Panc1 (cell line): ENCODE results near the gene ZCCHC14.

Experiments used
- CTCF ChIP-seq: fragments of 450-650 bp; IDR thresholded peaks from 2 replicates; pipeline ENCODE4 v1.5.1; 2017; ENCODE audit warnings: mild to moderate bottlenecking
- POLR2AphosphoS5 ChIP-seq: IDR thresholded peaks from 2 replicates; pipeline ENCODE4 v1.6.1; 2012; ENCODE audit warnings: mild to moderate bottlenecking, low read depth, low read length, moderate library complexity
- REST ChIP-seq, 2 experiments: IDR thresholded peaks; 2 replicates each; pipeline ENCODE4 v1.6.1; 2011 to 2012; ENCODE audit warnings: low read depth in 2 of 2, control low read depth in 1 of 2, low read length in 1 of 2, mild to moderate bottlenecking in 1 of 2, moderate library complexity in 1 of 2; ENCODE audit not compliant: insufficient read depth in 1 of 2
- SIN3A ChIP-seq: IDR thresholded peaks from 2 replicates; pipeline ENCODE4 v1.6.1; 2012; ENCODE audit warnings: low read depth, mild to moderate bottlenecking, low read length, moderate library complexity, borderline replicate concordance; ENCODE audit not compliant: insufficient read depth
- TCF7L2 ChIP-seq: IDR thresholded peaks from 2 replicates; pipeline ENCODE4 v1.6.1; 2011; ENCODE audit warnings: mild to moderate bottlenecking, low read depth, low read length, inconsistent platforms

GRCh38 chr16:87472142-87472778 lies 20.6 kb downstream of the ZCCHC14 start:
- TF ChIP-seq CTCF (no peak), SIN3A (no peak), POLR2AphosphoS5 (no peak), REST (IDR thresholded peaks at IDR 0.05; ENCODE audit: insufficient read depth in 1 of 2, low read depth in 2 of 2, low read length in 1 of 2) (no peak), TCF7L2 (no peak)
